Gastrocnemius medialis (tissue), 4 donors: Measurements from ENCODE around the gene ALOX12B.

Experiments used
- CTCF ChIP-seq, 5 experiments: fragments of 450-650 bp in 3 of 5; fragments of 200-600 bp in 2 of 5; sonication (generic) in 2 of 5; IDR thresholded peaks in 4 of 5; conservative IDR thresholded peaks in 1 of 5; 1 replicate in 4 of 5; 2 replicates in 1 of 5; pipeline ENCODE4 v1.5.1; 2016 to 2019; ENCODE audit warnings: antibody characterized with exemption in 5 of 5, mild to moderate bottlenecking in 3 of 5, moderate library complexity in 3 of 5
- POLR2A ChIP-seq, 2 donors: fragments of 450-650 bp; IDR thresholded peaks; one replicate each; pipeline ENCODE4 v1.6.1; 2017; ENCODE audit warnings: antibody characterized with exemption in 2 of 2, mild to moderate bottlenecking in 2 of 2, moderate library complexity in 2 of 2

GRCh38 chr17:8110456-8110804, 22.9 kb upstream of the ALOX12B start:
- peak in 1 of 5 experiments; percentile 15 for TF ChIP-seq CTCF (IDR thresholded peaks at IDR 0.05 in 4 of 5, conservative IDR thresholded peaks at IDR 0.05 in 1 of 5)
- no peak for TF ChIP-seq POLR2A (IDR thresholded peaks at IDR 0.05)
